Transverse colon (tissue), 4 donors: ENCODE data around the gene ZFAND2A. TPM values are rescaled to one million over a fixed set of nuclear protein-coding genes. Genes with fewer than 3 reads are reported as not detected.

Experiments used
- DNase-seq: peaks from one replicate; pipeline ENCODE4 v3.0.0-alpha.2; 2019
- H3K27ac ChIP-seq, 4 donors: fragments of 200-600 bp; sonication (generic); 2 replicates each; pipeline ENCODE4 v1.5.1; 2016 to 2018; ENCODE audit warnings: inconsistent platforms in 4 of 4
- H3K27me3 ChIP-seq: fragments of 200-600 bp; sonication (generic); 2 replicates; pipeline ENCODE4 v1.5.1; 2017; ENCODE audit warnings: inconsistent platforms
- H3K36me3 ChIP-seq, 4 donors: fragments of 200-600 bp; sonication (generic); 2 replicates each; pipeline ENCODE4 v1.5.1; 2017 to 2019; ENCODE audit warnings: inconsistent platforms in 4 of 4
- H3K4me1 ChIP-seq, 4 donors: fragments of 200-600 bp; sonication (generic); 2 replicates each; pipeline ENCODE4 v1.5.1; 2017 to 2020; ENCODE audit warnings: inconsistent platforms in 4 of 4
- H3K4me3 ChIP-seq, 4 donors: fragments of 200-600 bp; sonication (generic); 1 replicate in 1 of 4; 2 replicates in 3 of 4; pipeline versions ENCODE4 v1.5.1 to v1.6.1; 2017 to 2019; ENCODE audit warnings: inconsistent platforms in 4 of 4
- H3K9me3 ChIP-seq, 2 donors: fragments of 200-600 bp; sonication (generic); 2 replicates each; pipeline ENCODE4 v1.5.1; 2017 to 2019; ENCODE audit warnings: inconsistent platforms in 2 of 2
- EP300 ChIP-seq: sonication (generic); formaldehyde crosslinking; IDR thresholded peaks from one replicate; pipeline ENCODE4 v1.6.1; 2017; ENCODE audit warnings: antibody characterized with exemption, low read depth
- POLR2A ChIP-seq: fragments of 450-650 bp; IDR thresholded peaks from one replicate; pipeline ENCODE4 v1.6.1; 2016; ENCODE audit warnings: antibody characterized with exemption, mild to moderate bottlenecking, moderate library complexity
- POLR2AphosphoS5 ChIP-seq, 3 donors: sonication (generic); formaldehyde crosslinking; IDR thresholded peaks; one replicate each; pipeline ENCODE4 v1.6.1; 2016; ENCODE audit warnings: antibody characterized with exemption in 3 of 3
- WGBS, 2 donors: methylation state at CpG; one replicate each; pipeline ENCODE4 v1.1.5; 2018; ENCODE audit warnings: low coverage in 1 of 2; 5-methylcytosine and 5-hydroxymethylcytosine counted together
- in situ Hi-C, 4 donors: fragments of 200-750 bp; cut with MboI; loops; one replicate each; pipeline versions ENCODE4 v1.15.0 to v1.15.1; 2017; ENCODE audit warnings: low sequenced_read_pairs in 3 of 4, low pct_ligation_motif_present in 1 of 4, low pct_unique_long_range_greater_than_20kb in 1 of 4
- intact Hi-C: fragments of 100-400 bp; cut with DNase I; formaldehyde crosslinking; loops from one replicate; pipeline ENCODE4 v1.15.1; 2023; ENCODE audit warnings: low total_unique reads
- total RNA-seq, 4 donors: library from RNA; depleted of rRNA; stranded (reverse); fragments of >200 nt; gene quantifications; one replicate each; pipeline ENCODE4 v1.1.0, GENCODE V29; 2016
- TF ChIP-seq, protein P1 (sequence below), 5 experiments: fragments of 200-600 bp in 3 of 5; fragments of 450-650 bp in 2 of 5; sonication (generic) in 3 of 5; IDR thresholded peaks; 1 replicate in 2 of 5; 2 replicates in 3 of 5; pipeline ENCODE4 v1.5.1; 2016 to 2017; ENCODE audit warnings: antibody characterized with exemption in 5 of 5, inconsistent platforms in 3 of 5, mild to moderate bottlenecking in 2 of 5, moderate library complexity in 1 of 5

The ZFAND2A gene
- total RNA-seq, 4 donors from 2014 or later = 33.3 to 124 (median 53.1) TPM

DNA sequence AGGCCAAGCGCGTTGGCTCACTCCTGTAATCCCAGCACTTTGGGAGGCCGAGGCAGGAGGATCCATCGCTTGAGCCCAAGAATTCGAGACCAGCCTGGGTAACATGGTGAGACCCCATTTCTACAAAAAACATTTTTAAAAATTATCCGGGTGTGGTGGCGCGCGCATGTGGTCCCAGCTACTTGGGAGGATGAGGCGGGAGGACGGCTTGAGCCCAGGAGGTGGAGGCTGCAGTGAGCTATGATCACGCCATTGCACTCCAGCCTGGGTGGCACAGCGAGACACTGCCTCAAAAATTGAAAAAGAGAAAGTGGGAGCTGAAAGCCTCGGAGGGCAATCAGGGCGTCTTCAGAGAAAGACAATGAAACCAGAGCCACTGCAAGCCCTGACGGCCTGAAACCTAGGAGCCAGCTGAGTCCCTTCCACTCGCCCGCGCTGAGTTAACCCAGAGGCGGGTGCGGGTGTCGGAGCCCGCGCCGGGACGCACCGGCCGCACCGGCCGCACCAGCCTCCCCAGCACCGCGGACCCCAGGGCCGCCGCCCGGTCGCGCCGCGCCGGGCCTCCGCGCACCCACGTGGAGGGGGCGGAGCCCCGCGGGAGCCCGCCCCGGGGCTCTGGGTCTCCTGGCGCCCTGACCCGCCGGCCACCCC is 22.4 kb downstream of the ZFAND2A start:
- 16% methylated on average over 30 of the region's 51 CpGs; no CpG with 5 or more reads in 1 of the 2 donors for WGBS, 2 donors
- intact Hi-C loops = no loop called here
- DNase-seq = no peak
- Histone ChIP-seq H3K9me3 (no peaks in the 10 kb centered on the region), H3K36me3 (no peaks in the 10 kb centered on the region), H3K27ac (peak overlapping the region; percentile 80 to 92 (median 86)), H3K4me3 (peak overlapping the region; percentile 71 to 93 (median 76)), H3K4me1 (peaks cover 14 to 18% (median 15%) of the 10 kb centered on the region in 4 donors), H3K27me3 (no peaks in the 10 kb centered on the region)
- in situ Hi-C loops = loop anchor here in 1 of 4 donors (25.0 kb wide), 1 partner anchor 150 kb away; the partner anchor contains the start of genes COX19 and CYP2W1
- TF ChIP-seq POLR2A (no peak), POLR2AphosphoS5 (IDR thresholded peaks at IDR 0.05) (no peak), EP300 (no peak)
- TF ChIP-seq, protein P1, sequence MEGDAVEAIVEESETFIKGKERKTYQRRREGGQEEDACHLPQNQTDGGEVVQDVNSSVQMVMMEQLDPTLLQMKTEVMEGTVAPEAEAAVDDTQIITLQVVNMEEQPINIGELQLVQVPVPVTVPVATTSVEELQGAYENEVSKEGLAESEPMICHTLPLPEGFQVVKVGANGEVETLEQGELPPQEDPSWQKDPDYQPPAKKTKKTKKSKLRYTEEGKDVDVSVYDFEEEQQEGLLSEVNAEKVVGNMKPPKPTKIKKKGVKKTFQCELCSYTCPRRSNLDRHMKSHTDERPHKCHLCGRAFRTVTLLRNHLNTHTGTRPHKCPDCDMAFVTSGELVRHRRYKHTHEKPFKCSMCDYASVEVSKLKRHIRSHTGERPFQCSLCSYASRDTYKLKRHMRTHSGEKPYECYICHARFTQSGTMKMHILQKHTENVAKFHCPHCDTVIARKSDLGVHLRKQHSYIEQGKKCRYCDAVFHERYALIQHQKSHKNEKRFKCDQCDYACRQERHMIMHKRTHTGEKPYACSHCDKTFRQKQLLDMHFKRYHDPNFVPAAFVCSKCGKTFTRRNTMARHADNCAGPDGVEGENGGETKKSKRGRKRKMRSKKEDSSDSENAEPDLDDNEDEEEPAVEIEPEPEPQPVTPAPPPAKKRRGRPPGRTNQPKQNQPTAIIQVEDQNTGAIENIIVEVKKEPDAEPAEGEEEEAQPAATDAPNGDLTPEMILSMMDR (IDR thresholded peaks at IDR 0.05) = no peak

DNA sequence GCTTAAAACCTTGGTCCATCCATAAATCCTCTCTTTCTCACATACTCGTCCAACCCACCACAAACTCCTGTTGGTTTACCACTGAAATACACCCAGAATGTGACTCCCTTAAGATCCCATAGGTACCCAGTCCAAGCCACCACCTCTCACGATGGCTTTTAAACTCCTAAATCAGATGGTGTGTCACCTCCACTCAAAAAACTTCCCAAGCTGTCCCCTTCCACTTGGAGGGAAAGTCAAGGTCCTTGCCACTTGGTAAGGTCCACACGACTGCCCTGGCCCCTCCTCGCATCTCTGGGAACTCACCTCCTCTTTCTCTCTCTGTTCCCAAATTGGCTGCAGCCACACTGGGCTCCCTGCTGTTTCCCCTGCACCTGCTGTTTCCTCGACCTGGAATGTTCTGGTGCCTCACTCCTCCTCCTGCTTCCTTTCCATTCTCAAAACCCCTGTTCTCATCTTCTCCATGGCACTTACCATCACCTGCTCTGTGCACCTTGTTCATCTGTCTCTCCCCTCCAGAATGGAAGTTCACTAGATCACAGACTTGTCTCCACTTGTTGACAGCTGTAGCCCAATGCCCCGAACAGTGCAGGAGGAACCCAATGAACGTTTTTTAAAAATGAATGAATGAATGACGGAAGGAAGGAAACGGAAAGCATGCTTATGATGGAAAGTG is 23.0 kb downstream of the ZFAND2A start:
- Histone ChIP-seq H3K9me3 (no peaks in the 10 kb centered on the region), H3K36me3 (no peaks in the 10 kb centered on the region), H3K27ac (no peak overlapping the region), H3K27me3 (no peaks in the 10 kb centered on the region), H3K4me3 (peak overlapping the region; percentile 71 to 93 (median 76)), H3K4me1 (peaks cover 14 to 18% (median 15%) of the 10 kb centered on the region in 4 donors)
- TF ChIP-seq EP300 (no peak), POLR2AphosphoS5 (IDR thresholded peaks at IDR 0.05) (no peak), POLR2A (no peak)
- TF ChIP-seq, protein P1 (IDR thresholded peaks at IDR 0.05) = no peak
- DNase-seq = no peak
- in situ Hi-C loops (loop anchor here in 1 of 4 donors (25.0 kb wide), 1 partner anchor 150 kb away; the partner anchor contains the start of genes COX19 and CYP2W1), intact Hi-C loops (no loop called here)
- 20 to 29% methylated on average over 6 to 9 of the region's 9 CpGs for WGBS, 2 donors

DNA sequence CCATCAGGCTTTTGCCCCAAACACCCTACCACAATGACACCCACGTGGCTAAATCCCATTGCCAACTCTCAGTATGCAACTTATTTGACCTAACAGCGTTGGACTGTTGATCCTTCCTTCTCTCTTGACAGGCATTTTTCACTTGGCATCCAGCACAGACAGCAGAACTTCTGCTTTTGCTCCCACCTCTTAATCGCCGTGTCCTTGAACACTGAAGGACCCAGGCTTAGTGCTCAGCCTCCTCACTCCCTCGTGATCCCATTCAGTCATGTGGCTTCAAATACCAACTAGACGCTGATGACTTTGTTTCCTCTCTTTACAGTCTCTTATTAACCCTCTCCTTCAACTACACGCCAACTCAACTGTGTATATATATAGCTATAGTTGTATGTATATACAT is 25.0 kb downstream of the ZFAND2A start:
- in situ Hi-C loops (loop anchor here in 1 of 4 donors (25.0 kb wide), 1 partner anchor 148 kb away; the partner anchor contains the start of genes COX19 and CYP2W1), intact Hi-C loops (no loop called here)
- Histone ChIP-seq H3K27ac (no peak overlapping the region), H3K4me1 (peaks cover 14 to 18% (median 15%) of the 10 kb centered on the region in 4 donors), H3K4me3 (no peak overlapping the region), H3K36me3 (no peaks in the 10 kb centered on the region), H3K9me3 (no peaks in the 10 kb centered on the region), H3K27me3 (no peaks in the 10 kb centered on the region)
- WGBS, 2 donors = 92% methylated on average over 3 to 7 of the region's 7 CpGs
- TF ChIP-seq POLR2A (no peak), POLR2AphosphoS5 (IDR thresholded peaks at IDR 0.05) (no peak), EP300 (no peak)
- TF ChIP-seq, protein P1 (IDR thresholded peaks at IDR 0.05) = no peak
- no peak for DNase-seq

DNA sequence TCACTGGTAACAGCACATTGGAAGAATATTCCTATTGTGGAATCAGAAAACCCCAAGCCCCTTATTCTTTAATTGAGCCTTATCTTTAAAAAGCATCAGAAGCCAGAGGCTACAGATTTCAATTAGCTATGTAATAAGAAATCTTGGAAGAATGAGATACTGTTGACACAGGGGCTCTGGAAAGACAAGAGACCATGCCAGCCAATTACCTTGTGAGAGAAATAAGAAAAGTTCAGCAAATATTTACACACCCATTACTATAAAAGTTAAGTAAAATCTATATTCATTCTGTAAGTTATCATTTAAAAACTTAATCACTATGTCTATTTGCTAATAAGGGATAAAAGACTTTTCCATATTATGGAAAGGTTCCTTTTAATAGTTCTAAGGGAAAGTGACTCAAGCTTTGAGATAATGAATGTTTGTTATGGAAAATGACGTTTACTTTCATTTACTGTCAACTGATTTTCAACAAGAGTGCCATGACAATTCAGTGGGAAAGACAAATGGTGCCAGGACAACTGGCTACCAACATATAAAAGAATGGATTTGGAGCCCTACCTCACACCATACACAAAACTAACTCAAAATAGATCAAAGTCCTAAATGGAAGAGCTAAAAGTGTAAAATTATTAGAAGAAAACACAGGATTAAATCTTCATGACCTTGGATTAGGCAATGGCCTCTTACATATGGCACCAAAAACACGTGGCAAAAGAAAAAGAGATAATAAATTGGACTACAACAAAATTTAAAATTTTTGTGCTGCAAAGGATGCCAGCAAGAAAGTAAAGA is 28.3 kb downstream of the ZFAND2A start:
- no peak overlapping the region for H3K4me3 ChIP-seq
- no peak for DNase-seq
- H3K27me3 ChIP-seq = no peaks in the 10 kb centered on the region
- in situ Hi-C loops (loop anchor here in 1 of 4 donors (25.0 kb wide), 1 partner anchor 144 kb away; the partner anchor contains the start of genes COX19 and CYP2W1), intact Hi-C loops (no loop called here)
- no peaks in the 10 kb centered on the region for H3K9me3 ChIP-seq
- 64 to 80% methylated on average over 2 of the region's 2 CpGs for WGBS, 2 donors
- H3K36me3 ChIP-seq = no peaks in the 10 kb centered on the region
- peaks cover 0 to 2% (median under 1%) of the 10 kb centered on the region in 4 donors for H3K4me1 ChIP-seq
- no peak for TF ChIP-seq POLR2AphosphoS5 (IDR thresholded peaks at IDR 0.05)
- no peak for TF ChIP-seq POLR2A
- TF ChIP-seq EP300 = no peak
- TF ChIP-seq, protein P1 (IDR thresholded peaks at IDR 0.05) = no peak
- H3K27ac ChIP-seq = no peak overlapping the region
